ENCODE measurements around the gene TAS1R3.
"Not testable (repeated sequence)": the region's sequence is repeated elsewhere in the genome, so short reads cannot be mapped to it uniquely, and the experiment has no call there.

TAS1R3 gene

GRCh38 chr1:1308756-1309250, 22.3 kb upstream of the TAS1R3 start:
- DNase-seq (ENCODE audit: low read depth in 2 of 3, low spot score in 2 of 3) = no peak

DNA sequence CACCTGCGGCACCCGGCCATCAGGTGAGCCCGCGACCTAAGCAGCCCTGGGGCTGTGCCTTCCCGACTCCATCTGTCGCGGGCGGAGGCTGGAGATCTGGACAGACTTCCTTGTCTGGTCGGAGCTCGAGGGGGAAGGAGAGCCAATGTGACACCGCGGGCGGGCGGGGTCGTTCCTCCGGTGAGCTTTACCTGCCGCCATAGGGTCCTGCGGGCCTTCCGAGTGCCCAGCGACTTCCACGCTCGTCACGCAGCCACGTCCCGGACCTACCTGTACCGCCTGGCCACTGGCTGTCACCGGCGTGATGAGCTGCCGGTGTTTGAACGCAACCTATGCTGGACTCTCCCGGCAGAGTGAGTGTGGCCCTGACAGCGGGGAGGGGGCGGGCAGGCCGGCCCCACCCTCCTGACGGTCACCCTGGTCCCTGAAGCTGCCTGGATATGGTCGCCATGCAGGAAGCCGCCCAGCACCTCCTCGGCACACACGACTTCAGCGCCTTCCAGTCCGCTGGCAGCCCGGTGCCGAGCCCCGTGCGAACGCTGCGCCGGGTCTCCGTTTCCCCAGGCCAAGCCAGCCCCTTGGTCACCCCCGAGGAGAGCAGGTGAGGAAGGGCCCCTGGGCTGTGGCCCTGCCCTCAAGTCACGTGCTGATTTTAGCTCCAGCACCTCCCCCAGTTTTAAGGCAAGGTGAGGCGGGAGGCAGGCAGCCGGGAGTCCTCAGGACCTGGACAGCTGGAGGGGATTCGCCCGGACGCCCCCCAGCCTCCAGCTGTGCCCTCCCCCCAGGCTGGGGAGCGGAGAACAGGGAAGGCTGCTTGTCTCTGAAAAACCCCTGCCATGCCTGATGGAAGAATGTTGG, 21.6 kb upstream of the TAS1R3 start:
- DNase-seq (ENCODE audit: low read depth in 2 of 3, low spot score in 2 of 3) = no peak

DNA sequence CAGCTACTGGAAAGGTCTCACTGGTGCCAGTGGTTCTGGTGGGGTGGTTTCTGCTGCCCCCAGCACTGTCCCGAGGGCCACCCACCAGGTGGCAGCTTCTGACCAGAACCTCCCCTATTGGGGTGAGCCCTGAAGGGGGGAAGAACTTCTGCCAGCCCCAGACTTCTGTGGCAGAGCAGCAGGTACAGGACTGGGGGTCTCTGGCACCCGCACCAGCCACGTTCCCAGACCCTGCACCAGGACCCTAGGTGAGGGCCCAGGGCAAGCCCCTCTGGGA, 21.0 kb upstream of the TAS1R3 start:
- DNase-seq (ENCODE audit: low read depth in 2 of 3, low spot score in 2 of 3) = no peak

DNA sequence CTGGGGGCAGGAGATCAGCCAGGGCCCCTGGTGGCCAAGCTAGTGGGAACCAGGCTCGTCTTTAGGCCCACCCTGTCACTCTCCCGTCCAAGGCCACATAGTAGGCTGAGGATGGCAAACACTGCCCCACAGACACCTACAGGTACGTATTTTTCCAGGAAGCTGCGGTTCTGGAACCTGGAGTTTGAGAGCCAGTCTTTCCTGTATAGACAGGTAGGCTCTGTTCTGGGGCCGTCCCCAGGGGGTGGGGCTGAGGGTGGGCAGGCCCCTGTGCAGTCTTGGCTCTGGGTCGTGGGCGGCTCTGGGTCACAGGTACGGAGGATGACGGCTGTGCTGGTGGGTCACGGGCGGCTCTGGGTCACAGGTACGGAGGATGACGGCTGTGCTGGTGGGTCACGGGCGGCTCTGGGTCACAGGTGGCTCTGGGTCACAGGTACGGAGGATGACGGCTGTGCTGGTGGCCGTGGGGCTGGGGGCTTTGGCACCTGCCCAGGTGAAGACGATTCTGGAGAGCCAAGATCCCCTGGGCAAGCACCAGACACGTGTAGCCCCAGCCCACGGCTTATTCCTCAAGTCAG, 20.5 kb upstream of the TAS1R3 start:
- no peak for DNase-seq (ENCODE audit: low read depth in 2 of 3, low spot score in 2 of 3)

GRCh38 chr1:1311107-1312104, 19.7 kb upstream of the TAS1R3 start:
- DNase-seq (ENCODE audit: low read depth in 2 of 3, low spot score in 2 of 3) = no peak

GRCh38 chr1:1312450-1313314, 18.4 kb upstream of the TAS1R3 start:
- DNase-seq (ENCODE audit: low read depth in 2 of 3, low spot score in 2 of 3) = no peak

DNA sequence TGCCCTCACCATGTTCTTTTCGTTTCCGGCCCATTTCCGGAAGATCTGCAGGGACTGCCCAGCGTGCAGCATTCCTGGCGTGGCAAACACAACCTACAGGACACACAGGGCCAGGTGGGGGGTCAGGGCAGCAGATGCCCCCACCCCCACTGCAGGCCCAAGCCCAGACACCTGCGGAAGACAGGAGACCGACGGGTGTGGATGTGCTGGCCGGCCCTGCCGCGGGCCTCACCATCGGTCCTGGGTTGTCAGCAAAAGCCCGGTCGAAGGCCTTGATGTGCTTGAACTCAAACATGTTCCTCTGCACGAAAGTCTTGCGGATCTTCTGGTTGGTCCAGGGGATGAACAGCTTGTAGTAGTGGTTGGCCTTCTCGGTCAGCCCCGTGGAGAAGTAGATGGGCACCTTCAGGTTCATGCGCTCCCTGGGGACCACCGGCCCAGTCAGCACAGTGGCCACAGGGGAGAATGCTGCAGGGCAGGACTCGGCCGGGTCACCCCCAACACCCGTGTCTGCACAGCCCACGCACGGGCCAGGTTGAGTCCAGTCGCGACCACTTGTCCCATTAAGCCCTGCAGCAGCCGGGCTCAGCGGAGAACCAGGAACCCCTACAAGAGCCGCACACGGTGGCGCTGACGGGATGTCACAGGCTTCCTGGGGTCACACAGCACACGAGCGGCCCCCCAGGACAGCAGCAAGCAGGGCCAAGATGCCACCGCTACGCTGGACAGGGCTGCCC, 17.4 kb upstream of the TAS1R3 start:
- DNase-seq (ENCODE audit: low read depth in 2 of 3, low spot score in 2 of 3) = no peak

GRCh38 chr1:1314237-1314586, 16.9 kb upstream of the TAS1R3 start:
- DNase-seq (ENCODE audit: low read depth in 2 of 3, low spot score in 2 of 3) = no peak

- no peak for DNase-seq (ENCODE audit: low read depth in 2 of 3, low spot score in 2 of 3)
These were observed 16.3 kb upstream of the TAS1R3 start for GRCh38 chr1:1314678-1315335.

DNA sequence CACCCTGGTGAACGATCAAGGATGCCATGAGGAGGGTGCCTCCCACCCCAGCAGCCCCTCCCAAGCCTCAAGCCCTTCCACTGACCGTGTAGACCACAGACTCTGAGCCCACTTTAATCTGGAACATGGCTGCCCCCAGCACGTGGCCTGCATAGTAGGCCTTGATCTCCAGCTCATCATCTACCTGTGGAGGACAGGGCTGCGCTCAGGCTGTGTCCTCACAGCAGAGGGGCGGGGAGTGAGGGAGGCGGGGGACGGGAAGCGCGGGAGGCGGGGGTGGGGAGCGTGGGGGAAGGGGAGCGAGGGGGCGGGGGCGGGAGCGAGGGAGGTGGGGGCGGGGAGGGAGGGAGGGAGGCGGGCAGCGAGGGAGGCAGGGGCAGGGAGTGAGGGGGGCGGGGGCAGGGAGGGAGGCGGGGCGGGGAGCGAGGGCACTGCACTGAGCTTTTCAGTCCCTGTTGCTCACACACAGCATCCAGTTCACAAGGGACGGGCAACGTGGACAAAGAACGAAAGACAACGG, 15.6 kb upstream of the TAS1R3 start:
- DNase-seq (ENCODE audit: low read depth in 2 of 3, low spot score in 2 of 3) = no peak

GRCh38 chr1:1316199-1316598, 14.9 kb upstream of the TAS1R3 start:
- DNase-seq (ENCODE audit: low read depth in 2 of 3, low spot score in 2 of 3) = not testable (repeated sequence)

- no peak for DNase-seq (ENCODE audit: low read depth in 2 of 3, low spot score in 2 of 3)
These were observed 13.7 kb upstream of the TAS1R3 start for GRCh38 chr1:1317420-1317819.

DNA sequence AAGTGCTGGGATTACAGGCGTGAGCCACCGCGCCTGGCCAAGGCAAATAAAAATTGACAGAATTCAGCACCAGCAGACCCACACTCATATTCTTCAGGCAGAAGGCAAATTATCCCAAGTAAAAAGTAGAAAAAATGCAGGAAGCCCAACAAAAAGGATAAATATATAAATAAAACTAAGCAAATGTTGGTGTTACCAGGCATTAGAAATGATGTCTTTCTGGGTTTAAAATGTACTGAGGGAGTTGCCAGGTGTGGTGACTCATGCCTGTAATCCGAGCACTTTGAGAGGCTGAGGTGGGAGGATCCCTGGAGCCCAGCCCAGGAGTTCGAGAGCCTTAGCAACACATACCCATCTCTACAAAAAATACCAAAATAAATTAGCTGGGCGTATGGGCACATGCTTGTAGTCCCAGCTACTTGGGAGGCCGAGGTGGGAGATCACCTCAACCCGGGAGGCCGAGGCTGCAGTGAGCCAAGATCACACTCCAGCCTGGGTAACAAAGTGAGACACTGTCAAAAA, 12.9 kb upstream of the TAS1R3 start:
- DNase-seq (ENCODE audit: low read depth in 2 of 3, low spot score in 2 of 3) = no peak

DNA sequence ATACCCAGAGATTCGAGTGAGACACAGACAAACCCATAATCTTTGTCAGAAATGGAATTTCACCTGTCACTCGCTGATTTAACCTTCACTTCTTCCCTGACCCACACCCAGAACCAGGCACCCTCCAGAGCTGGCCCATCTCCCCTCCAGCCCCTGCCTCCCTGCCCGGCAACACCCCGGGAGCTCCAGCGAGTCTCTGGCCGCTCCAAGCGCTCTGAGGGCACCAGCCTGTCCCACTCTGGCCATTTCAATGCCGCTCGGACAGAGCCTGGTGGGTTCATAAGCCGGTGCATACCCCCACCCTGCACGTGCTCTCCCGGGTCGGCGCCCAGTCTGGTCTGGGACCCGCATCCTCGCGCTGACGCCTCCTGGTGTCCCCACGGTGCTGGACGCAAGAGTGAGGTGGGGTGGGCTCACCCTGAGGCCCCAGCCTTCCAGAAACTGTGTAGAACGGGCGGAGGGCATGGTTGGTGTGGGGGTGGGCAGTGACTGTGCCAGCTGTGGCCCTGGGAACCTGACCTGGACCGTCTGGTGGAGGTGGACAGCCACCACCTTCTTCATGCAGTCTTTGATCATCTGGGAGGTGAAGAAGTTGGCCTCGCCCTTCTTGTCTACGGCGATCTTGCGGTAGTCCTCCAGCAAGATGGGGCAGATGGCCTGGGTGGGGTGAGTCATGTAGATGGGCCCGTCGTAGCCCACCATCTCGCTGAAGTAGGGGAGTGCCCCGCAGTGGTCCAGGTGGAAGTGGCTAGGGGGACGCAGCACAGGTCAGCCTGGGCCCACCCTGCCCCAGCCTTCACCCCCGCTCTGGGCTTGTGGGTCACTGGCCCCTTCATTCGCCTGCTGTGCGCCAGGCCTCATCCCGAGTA, 12.1 kb upstream of the TAS1R3 start:
- no peak for DNase-seq (ENCODE audit: low read depth in 2 of 3, low spot score in 2 of 3)

- DNase-seq (ENCODE audit: low read depth in 2 of 3, low spot score in 2 of 3) = no peak
These were observed 11.5 kb upstream of the TAS1R3 start for GRCh38 chr1:1319646-1319941.

DNA sequence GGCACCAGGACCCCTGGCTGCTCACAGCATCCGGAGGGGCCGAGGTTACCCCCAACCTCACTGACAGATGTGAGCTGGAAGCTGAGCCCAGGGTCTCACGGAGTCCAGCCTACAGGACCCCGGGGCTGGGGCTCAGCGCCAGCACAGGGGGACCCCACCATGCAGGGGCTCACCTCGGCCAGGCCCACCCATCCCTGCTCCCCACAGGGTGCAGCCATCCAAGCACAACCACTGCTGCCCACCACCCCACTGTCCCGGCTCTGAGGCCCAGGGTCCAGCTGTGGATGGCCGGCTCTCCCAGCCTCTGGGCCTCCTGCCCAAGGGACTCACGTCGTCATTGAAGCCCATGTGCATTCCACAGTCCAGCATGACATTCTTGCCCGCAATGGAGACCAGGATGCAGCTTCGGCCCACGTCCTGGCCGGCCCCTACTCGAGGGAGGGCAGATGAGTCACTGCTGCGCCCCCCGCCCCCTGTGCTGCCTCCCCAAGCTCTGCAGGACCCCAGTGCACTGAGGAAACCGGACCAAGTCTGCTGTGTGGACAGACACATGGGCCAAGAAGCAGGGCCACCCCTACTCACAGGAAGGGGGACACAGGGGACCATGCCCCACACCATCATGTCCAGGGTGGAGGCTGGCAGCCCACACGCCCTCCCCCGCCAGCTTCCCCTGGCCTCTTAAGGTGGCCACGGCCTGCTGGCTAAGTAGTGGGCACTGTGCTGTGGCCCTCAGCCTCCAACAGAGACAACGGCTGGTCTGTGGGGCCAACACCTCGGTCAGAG, 10.2 kb upstream of the TAS1R3 start:
- no peak for DNase-seq (ENCODE audit: low read depth in 2 of 3, low spot score in 2 of 3)

DNA sequence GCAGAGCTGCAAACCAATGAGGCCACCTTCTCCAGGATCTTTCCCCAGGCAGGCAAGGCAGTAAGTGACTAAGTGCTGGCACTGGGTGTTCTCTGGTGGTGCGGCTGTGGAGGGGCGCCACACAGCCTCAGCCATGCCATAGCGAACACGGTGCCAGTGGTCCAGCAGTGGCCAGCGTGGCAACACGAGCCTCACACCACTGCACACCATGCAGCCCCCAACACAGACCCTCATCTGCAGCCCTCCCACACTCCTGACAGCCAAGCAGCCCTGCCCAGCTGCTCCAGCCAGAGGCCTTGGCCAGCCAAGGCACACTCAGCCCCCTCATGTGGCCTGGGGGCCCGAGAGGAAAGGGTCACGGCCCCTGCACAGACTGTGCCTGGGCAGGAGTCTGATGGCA, 9.6 kb upstream of the TAS1R3 start:
- no peak for DNase-seq (ENCODE audit: low read depth in 2 of 3, low spot score in 2 of 3)

DNA sequence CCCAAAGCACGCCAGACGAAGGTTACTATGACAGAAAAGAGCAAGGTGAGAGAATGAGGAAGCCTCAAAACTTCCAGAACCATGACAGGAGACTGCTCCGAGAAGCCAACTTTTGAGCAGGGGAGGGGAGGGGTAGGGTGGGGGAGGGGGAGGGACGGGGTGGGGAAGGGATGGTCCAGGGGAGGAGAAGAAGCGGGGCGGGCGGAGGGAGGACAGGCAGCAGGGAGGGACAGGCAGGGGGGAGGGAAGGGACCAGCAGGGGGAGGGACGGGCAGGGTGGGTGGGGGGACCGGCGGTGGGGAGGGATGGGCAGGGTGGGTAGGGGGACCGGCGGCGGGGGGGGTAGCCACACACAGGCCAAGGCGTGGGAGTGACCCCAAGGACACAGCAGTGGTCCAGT, 8.7 kb upstream of the TAS1R3 start:
- DNase-seq (ENCODE audit: low read depth in 2 of 3, low spot score in 2 of 3) = no peak
